Epithelial cell of esophagus (primary cell): ENCODE measurements around the gene PDILT.
"Not testable (repeated sequence)": the region's sequence is repeated elsewhere in the genome, so short reads cannot be mapped to it uniquely, and the experiment has no call there.

ENCODE experiments used
- DNase-seq: peaks from one replicate; pipeline ENCODE4 v3.0.0; 2010; ENCODE audit warnings: low read depth
- H3K4me3 ChIP-seq: 2 replicates; pipeline ENCODE4 v1.5.1; 2011; ENCODE audit warnings: mild to moderate bottlenecking, low read length, control low read depth
- CTCF ChIP-seq: IDR thresholded peaks from 2 replicates; pipeline ENCODE4 v1.5.1; 2011; ENCODE audit warnings: low read depth, mild to moderate bottlenecking, low read length, control low read depth, inconsistent platforms; ENCODE audit not compliant: insufficient read depth; ENCODE audit errors: missing control alignments

PDILT gene

DNA sequence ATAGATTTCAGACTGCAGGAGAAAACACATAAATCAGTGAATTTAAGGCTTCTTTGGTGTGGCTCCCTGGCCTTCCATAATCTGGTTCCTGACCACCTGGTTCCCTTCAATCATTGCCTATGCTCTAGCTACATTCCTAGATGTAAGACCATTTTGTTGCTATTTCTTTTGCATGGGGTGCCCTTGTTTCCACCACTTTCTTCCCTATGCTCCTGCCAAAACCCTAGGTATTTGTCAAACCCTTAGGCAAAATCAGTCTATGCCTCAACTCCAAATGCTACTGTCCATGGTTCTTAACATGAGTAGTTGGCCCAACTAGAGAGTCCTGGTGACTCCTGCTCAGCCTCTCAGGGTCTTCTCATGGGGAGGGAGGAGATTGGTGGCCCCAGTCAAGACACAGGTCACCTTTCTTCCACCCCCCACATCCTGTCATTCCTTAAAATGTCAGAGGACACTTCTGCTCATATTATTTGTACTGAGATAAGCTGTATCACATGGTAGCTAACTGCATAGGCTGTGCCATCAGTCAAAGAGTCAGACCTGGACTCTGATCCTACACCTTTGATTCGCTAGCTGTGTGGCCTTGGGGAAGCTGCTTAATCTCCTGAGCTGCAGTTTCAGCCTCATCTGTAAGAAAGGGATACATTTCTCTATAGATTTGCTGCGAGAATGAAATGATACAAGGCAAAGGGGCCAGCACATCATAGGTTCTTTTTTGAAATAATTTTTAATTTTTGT, 19.8 kb upstream of the PDILT start:
- DNase-seq = no peak
- TF ChIP-seq CTCF = no peak
- H3K4me3 ChIP-seq = no peak overlapping the region

DNA sequence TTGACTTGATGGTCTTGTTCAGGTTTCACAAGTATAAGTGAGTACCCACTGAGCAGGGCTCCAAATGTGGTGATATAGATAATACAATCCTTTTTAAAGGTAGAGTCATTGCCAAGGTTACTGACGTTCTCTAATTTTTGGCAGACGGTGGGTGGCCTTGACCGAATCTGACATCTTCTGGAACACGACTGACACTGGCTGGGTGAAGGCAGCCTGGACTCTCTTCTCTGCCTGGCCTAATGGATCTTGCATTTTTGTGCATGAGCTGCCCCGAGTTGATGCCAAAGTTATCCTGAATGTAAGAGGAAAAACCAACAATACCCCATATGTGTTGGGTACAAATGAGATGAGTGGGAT, 19.2 kb upstream of the PDILT start:
- not testable (repeated sequence) for DNase-seq, H3K4me3 ChIP-seq

DNA sequence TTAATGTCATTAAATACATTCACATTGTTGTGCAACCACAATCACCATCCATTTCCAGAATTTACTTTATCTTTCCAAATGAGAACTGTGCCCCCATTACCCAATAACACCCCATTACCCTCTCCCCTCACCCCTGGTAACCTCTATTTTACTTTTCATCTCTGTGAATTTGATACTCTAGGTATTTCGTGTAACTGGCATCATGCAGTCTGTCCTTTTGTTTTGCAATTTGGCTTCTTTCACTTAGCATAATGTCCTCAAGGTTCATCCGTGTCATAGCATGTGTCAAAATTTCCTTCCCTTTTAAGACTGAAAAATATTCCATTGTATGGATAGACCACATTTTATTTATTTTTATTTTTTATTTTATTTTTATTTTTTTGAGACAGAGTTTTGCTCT, 17.2 kb upstream of the PDILT start:
- H3K4me3 ChIP-seq, DNase-seq: not testable (repeated sequence)

- H3K4me3 ChIP-seq, DNase-seq: not testable (repeated sequence)
Measured at GRCh38 chr16:20419093-20419492, 14.6 kb upstream of the PDILT start.

DNA sequence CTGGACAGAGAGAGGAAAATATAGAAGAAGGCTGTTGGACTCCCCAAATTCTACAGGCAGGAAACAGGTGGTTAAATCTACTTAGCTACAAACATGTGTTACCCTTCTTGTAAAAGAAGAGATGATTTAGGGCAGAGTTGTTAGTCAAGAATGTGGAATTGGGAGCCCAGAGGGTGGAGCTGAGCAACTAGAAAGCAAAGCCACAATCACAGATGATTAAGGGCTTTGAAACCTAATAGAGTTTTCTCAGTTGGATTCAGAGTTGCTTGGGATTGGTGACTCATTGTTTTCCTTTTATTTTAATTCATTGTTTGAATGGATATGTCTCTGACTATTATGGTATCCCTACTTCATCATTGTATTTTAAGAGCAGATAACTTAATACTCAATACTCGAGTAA, 11.0 kb upstream of the PDILT start:
- no peak overlapping the region for H3K4me3 ChIP-seq
- peak; percentile 2 for DNase-seq
- no peak for TF ChIP-seq CTCF

GRCh38 chr16:20411055-20411454, 6.5 kb upstream of the PDILT start:
- H3K4me3 ChIP-seq = no peak overlapping the region
- no peak for TF ChIP-seq CTCF
- no peak for DNase-seq

DNA sequence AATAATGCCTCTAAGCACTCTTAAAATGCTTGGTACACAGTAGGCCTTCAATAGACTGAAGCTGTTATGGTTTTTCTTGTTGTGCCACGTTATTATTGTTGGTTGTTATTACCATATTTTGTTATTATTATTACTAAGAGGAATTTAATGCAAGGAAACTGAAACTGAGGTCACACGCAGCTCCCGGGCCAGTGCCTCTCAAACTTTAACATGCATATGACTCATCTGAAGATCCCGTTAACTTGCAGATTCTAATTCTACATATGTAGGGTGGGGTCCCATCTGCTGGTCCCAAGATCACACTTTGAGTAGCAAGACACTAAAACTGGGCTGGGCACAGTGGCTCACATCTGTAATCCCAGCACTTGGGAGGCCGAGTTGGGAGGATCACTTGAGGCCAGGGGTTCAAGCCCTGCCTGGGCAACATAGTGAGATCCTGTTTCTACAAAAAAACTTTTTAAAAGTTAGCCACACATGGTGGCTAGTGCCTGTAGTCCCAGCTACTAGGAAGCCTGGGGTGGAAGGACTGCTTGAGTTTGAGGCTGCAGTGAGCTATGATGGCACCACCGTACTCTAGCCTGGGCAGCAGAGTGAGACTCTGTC, 5.7 kb upstream of the PDILT start:
- no peak for DNase-seq
- H3K4me3 ChIP-seq = no peak overlapping the region
- no peak for TF ChIP-seq CTCF

GRCh38 chr16:20409398-20410120, 5.0 kb upstream of the PDILT start, which contains the start of gene ACSM5:
Gene ACSM5 (plus strand): TSS chr16:20409534. CDS start chr16:20411485, 1,951 bp downstream.
- DNase-seq = no peak
- TF ChIP-seq CTCF = no peak
- H3K4me3 ChIP-seq = no peak within 1 kb of the TSS
